Dendritic cell treated with granulocyte-macrophage colony-stimulating factor and Interleukin-4, amounts not matched to agents 40 ng/mL and 50 ng/mL, for 4 days (primary cell): ENCODE data around the gene CUZD1.
"Not testable (repeated sequence)": the region's sequence is repeated elsewhere in the genome, so short reads cannot be mapped to it uniquely, and the experiment has no call there.

Source experiments
- H3K27ac Mint-ChIP-seq: one replicate; pipeline ENCODE4 v1.8.0; 2022; ENCODE audit warnings: mild to moderate bottlenecking, mixed read lengths
- H3K27me3 Mint-ChIP-seq: one replicate; pipeline ENCODE4 v1.8.0; 2022; ENCODE audit warnings: mild to moderate bottlenecking, mixed read lengths
- H3K36me3 Mint-ChIP-seq: one replicate; pipeline ENCODE4 v1.8.0; 2022; ENCODE audit warnings: low read depth, mixed read lengths
- H3K4me1 Mint-ChIP-seq: one replicate; pipeline ENCODE4 v1.8.0; 2022; ENCODE audit warnings: low read depth, mixed read lengths
- H3K4me3 Mint-ChIP-seq: one replicate; pipeline ENCODE4 v1.8.0; 2022; ENCODE audit warnings: mild to moderate bottlenecking, moderate library complexity, mixed read lengths
- H3K9me3 Mint-ChIP-seq: one replicate; pipeline ENCODE4 v1.8.0; 2022; ENCODE audit warnings: mixed read lengths
- intact Hi-C: fragments of 100-400 bp; cut with micrococcal nuclease; formaldehyde crosslinking; loops from one replicate; pipeline ENCODE4 v1.15.0; 2022

Gene CUZD1

GRCh38 chr10:122864194-122864592, 18.5 kb upstream of the CUZD1 start:
- no peak overlapping the region for H3K4me3 Mint-ChIP-seq
- no peaks in the 10 kb centered on the region for H3K4me1 Mint-ChIP-seq
- peaks cover 10% of the 10 kb centered on the region for H3K36me3 Mint-ChIP-seq
- intact Hi-C loops, result no loop called here
- no peaks in the 10 kb centered on the region for H3K27me3 Mint-ChIP-seq
- H3K27ac Mint-ChIP-seq, result no peak overlapping the region
- peaks cover 18% of the 10 kb centered on the region for H3K9me3 Mint-ChIP-seq

- H3K9me3 Mint-ChIP-seq, result peaks cover 11% of the 10 kb centered on the region
- H3K27me3 Mint-ChIP-seq, result no peaks in the 10 kb centered on the region
- H3K4me1 Mint-ChIP-seq, result no peaks in the 10 kb centered on the region
- peaks cover 10% of the 10 kb centered on the region for H3K36me3 Mint-ChIP-seq
- no peak overlapping the region for H3K4me3 Mint-ChIP-seq
- intact Hi-C loops, result no loop called here
- H3K27ac Mint-ChIP-seq, result no peak overlapping the region
These were observed 17.8 kb upstream of the CUZD1 start for GRCh38 chr10:122863216-122864193.

- no peak overlapping the region for H3K27ac Mint-ChIP-seq
- H3K27me3 Mint-ChIP-seq, result no peaks in the 10 kb centered on the region
- peaks cover 5% of the 10 kb centered on the region for H3K4me1 Mint-ChIP-seq
- no peaks in the 10 kb centered on the region for H3K9me3 Mint-ChIP-seq
- intact Hi-C loops, result no loop called here
- no peaks in the 10 kb centered on the region for H3K36me3 Mint-ChIP-seq
- H3K4me3 Mint-ChIP-seq, result no peak overlapping the region
These were observed 16.1 kb upstream of the CUZD1 start for GRCh38 chr10:122861711-122862161.

GRCh38 chr10:122859527-122859926, 13.9 kb upstream of the CUZD1 start:
- Mint-ChIP-seq H3K36me3 (peaks cover 10% of the 10 kb centered on the region), H3K27ac (no peak overlapping the region)
- intact Hi-C loops, result no loop called here

GRCh38 chr10:122858042-122858441, 12.4 kb upstream of the CUZD1 start:
- H3K36me3 Mint-ChIP-seq, result peaks cover 19% of the 10 kb centered on the region
- intact Hi-C loops, result not testable (repeated sequence)

More at GRCh38 chr10:122859527-122859926, 13.9 kb upstream of the CUZD1 start:
- Mint-ChIP-seq H3K4me1 (peaks cover 19% of the 10 kb centered on the region), H3K9me3 (no peaks in the 10 kb centered on the region), H3K27me3 (no peaks in the 10 kb centered on the region), H3K4me3 (no peak overlapping the region)

GRCh38 chr10:122856902-122857301, 11.2 kb upstream of the CUZD1 start:
- Mint-ChIP-seq H3K4me1 (peaks cover 19% of the 10 kb centered on the region), H3K36me3 (peaks cover 20% of the 10 kb centered on the region), H3K4me3 (no peak overlapping the region), H3K9me3 (no peaks in the 10 kb centered on the region), H3K27me3 (no peaks in the 10 kb centered on the region), H3K27ac (no peak overlapping the region)
- intact Hi-C loops, result no loop called here

More at GRCh38 chr10:122858042-122858441, 12.4 kb upstream of the CUZD1 start:
- H3K27me3 Mint-ChIP-seq, H3K4me3 Mint-ChIP-seq, H3K27ac Mint-ChIP-seq, H3K9me3 Mint-ChIP-seq: not testable (repeated sequence)
- H3K4me1 Mint-ChIP-seq, result peaks cover 19% of the 10 kb centered on the region

- Mint-ChIP-seq H3K27me3 (no peaks in the 10 kb centered on the region), H3K9me3 (no peaks in the 10 kb centered on the region), H3K36me3 (peaks cover 20% of the 10 kb centered on the region), H3K27ac (no peak overlapping the region), H3K4me3 (no peak overlapping the region), H3K4me1 (peaks cover 19% of the 10 kb centered on the region)
- intact Hi-C loops, result no loop called here
These were observed 10.1 kb upstream of the CUZD1 start for GRCh38 chr10:122855745-122856144.

GRCh38 chr10:122854648-122855047, 9.0 kb upstream of the CUZD1 start:
- H3K4me3 Mint-ChIP-seq, result no peak overlapping the region
- H3K36me3 Mint-ChIP-seq, result peaks cover 30% of the 10 kb centered on the region
- H3K27ac Mint-ChIP-seq, result no peak overlapping the region
- intact Hi-C loops, result no loop called here
- H3K27me3 Mint-ChIP-seq, result no peaks in the 10 kb centered on the region
- H3K9me3 Mint-ChIP-seq, result no peaks in the 10 kb centered on the region
- H3K4me1 Mint-ChIP-seq, result peaks cover 19% of the 10 kb centered on the region

- Mint-ChIP-seq H3K9me3 (no peaks in the 10 kb centered on the region), H3K36me3 (peaks cover 33% of the 10 kb centered on the region), H3K4me1 (peaks cover 19% of the 10 kb centered on the region), H3K27me3 (no peaks in the 10 kb centered on the region), H3K4me3 (no peak overlapping the region), H3K27ac (no peak overlapping the region)
- intact Hi-C loops, result no loop called here
These were observed 8.1 kb upstream of the CUZD1 start for GRCh38 chr10:122853665-122854313.

- intact Hi-C loops, result no loop called here
- H3K4me3 Mint-ChIP-seq, result no peak overlapping the region
- peaks cover 33% of the 10 kb centered on the region for H3K36me3 Mint-ChIP-seq
- no peak overlapping the region for H3K27ac Mint-ChIP-seq
- H3K4me1 Mint-ChIP-seq, result peaks cover 19% of the 10 kb centered on the region
- H3K27me3 Mint-ChIP-seq, result no peaks in the 10 kb centered on the region
- H3K9me3 Mint-ChIP-seq, result no peaks in the 10 kb centered on the region
These were observed 6.6 kb upstream of the CUZD1 start for GRCh38 chr10:122852261-122852660.

- Mint-ChIP-seq H3K27me3 (no peaks in the 10 kb centered on the region), H3K27ac (no peak overlapping the region), H3K9me3 (peaks cover 3% of the 10 kb centered on the region), H3K36me3 (peaks cover 41% of the 10 kb centered on the region), H3K4me1 (peaks cover 6% of the 10 kb centered on the region), H3K4me3 (no peak overlapping the region)
- intact Hi-C loops, result no loop called here
These were observed 5.3 kb upstream of the CUZD1 start for GRCh38 chr10:122850705-122851640.

GRCh38 chr10:122849900-122850605, 4.4 kb upstream of the CUZD1 start:
- Mint-ChIP-seq H3K36me3 (peaks cover 42% of the 10 kb centered on the region), H3K27ac (no peak overlapping the region), H3K4me1 (no peaks in the 10 kb centered on the region), H3K4me3 (no peak overlapping the region), H3K9me3 (peaks cover 6% of the 10 kb centered on the region), H3K27me3 (no peaks in the 10 kb centered on the region)
- intact Hi-C loops, result no loop called here

GRCh38 chr10:122849090-122849489, 3.4 kb upstream of the CUZD1 start:
- Mint-ChIP-seq H3K27ac (no peak overlapping the region), H3K4me1 (no peaks in the 10 kb centered on the region), H3K4me3 (no peak overlapping the region), H3K27me3 (no peaks in the 10 kb centered on the region), H3K9me3 (peaks cover 6% of the 10 kb centered on the region), H3K36me3 (peaks cover 33% of the 10 kb centered on the region)
- intact Hi-C loops, result no loop called here
